ENCODE data around the gene PARD3B. TPM values are rescaled to one million over a fixed set of nuclear protein-coding genes. Genes with fewer than 3 reads are reported as not detected.

PARD3B gene
- total RNA-seq, 2 donors from 2014 or later: 14.7 to 25.0 TPM

DNA sequence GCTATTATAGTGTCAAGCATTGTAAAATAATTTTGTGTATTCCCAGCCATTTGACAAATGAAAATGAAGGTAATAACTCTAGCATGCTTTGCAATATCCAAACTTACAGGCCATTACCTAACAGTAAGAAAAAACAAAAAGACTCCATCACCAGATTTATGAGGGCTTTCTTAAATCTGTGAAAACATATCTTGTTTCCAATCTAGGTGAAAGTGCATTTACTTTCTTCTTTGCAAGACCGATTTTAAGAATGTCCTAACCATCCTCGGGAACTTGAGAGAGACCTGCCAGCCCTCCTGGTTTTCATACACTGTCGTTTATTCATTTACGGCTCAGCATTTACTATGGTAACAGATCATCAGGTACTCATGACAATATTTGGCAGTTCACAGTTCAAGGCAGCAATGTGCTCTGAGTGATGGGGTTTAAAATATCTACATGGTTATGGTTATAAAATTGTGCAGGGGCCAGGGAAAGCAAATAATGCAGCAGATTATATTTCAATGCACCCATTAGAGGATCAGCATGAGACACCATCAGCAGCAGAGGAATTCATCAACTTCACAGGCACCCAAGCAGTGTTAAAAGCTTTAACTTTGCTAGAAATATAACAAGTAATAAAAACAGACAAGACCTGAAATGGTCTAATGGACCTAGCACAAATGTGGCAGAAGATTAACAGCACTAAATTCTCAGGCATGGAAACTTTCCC lies 34.4 kb upstream of the PARD3B start:
- TF ChIP-seq POLR2AphosphoS5 (IDR thresholded peaks at IDR 0.05) (no peak), CTCF (IDR thresholded peaks at IDR 0.05) (no peak)
- no peak overlapping the region for H3K27ac ChIP-seq
- WGBS: 29% methylated on average over 4 of the region's 4 CpGs
- no peaks in the 10 kb centered on the region for H3K36me3 ChIP-seq
- intact Hi-C loops (cut with DNase I): no loop called here
- H3K4me3 ChIP-seq: no peak overlapping the region
- no peaks in the 10 kb centered on the region for H3K9me3 ChIP-seq
- DNase-seq (ENCODE audit: low spot score): no peak
- H3K4me1 ChIP-seq (replicated peaks): no peaks in the 10 kb centered on the region
- no peaks in the 10 kb centered on the region for H3K27me3 ChIP-seq (replicated peaks; ENCODE audit: insufficient read depth)

DNA sequence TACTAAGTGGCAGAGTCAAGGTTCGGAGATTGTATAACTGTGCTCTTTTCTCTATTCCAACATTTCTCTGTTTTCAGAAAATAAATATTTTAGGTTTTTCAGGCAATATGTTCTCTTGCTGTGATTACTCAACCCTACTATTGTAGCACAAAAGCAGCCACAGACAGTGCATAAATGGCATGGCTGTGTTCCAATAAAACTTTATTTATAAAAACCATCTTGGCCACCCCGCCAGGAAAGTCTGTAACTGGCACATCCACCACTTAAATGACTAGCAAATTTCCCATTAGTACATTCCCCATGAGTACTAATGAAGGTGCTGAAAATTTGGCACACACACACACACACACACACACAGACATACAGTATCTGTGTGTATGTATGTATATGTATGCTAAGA lies 30.8 kb upstream of the PARD3B start:
- Histone ChIP-seq H3K9me3 (no peaks in the 10 kb centered on the region), H3K27me3 (replicated peaks; ENCODE audit: insufficient read depth) (no peaks in the 10 kb centered on the region), H3K4me3 (no peak overlapping the region), H3K27ac (no peak overlapping the region), H3K4me1 (replicated peaks) (no peaks in the 10 kb centered on the region), H3K36me3 (no peaks in the 10 kb centered on the region)
- intact Hi-C loops (cut with DNase I): no loop called here
- no peak for DNase-seq (ENCODE audit: low spot score)
- 96% methylated on average over 2 of the region's 2 CpGs for WGBS
- TF ChIP-seq POLR2A (IDR thresholded peaks at IDR 0.05) (no peak), POLR2AphosphoS5 (IDR thresholded peaks at IDR 0.05) (no peak), CTCF (IDR thresholded peaks at IDR 0.05) (no peak)

DNA sequence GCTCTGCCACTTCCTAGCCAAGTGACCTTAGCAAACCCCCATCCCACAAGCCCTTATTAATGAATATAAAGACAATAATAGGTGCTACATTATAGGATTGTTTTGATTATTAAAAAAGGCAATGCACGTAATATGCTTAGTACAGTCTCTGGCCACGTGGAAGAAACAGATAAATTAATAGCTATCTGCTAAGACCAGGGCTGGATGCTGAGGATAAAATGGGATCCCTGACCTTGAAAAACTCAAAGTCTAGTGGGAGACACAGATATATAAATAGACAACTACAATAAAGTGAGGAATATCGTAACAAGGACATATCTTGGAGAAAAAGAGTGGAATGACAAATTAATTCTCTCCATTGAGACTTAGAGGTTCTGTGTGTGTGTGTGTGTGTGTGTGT lies 29.9 kb upstream of the PARD3B start:
- 82% methylated on average over 3 of the region's 3 CpGs for WGBS
- H3K4me1 ChIP-seq (replicated peaks): no peaks in the 10 kb centered on the region
- TF ChIP-seq POLR2AphosphoS5 (IDR thresholded peaks at IDR 0.05): no peak
- TF ChIP-seq CTCF (IDR thresholded peaks at IDR 0.05): no peak
- no peak for TF ChIP-seq POLR2A (IDR thresholded peaks at IDR 0.05)
- intact Hi-C loops (cut with DNase I): no loop called here
- no peaks in the 10 kb centered on the region for H3K36me3 ChIP-seq
- no peaks in the 10 kb centered on the region for H3K9me3 ChIP-seq
- no peaks in the 10 kb centered on the region for H3K27me3 ChIP-seq (replicated peaks; ENCODE audit: insufficient read depth)
- no peak overlapping the region for H3K27ac ChIP-seq
- H3K4me3 ChIP-seq: no peak overlapping the region
- DNase-seq (ENCODE audit: low spot score): no peak

DNA sequence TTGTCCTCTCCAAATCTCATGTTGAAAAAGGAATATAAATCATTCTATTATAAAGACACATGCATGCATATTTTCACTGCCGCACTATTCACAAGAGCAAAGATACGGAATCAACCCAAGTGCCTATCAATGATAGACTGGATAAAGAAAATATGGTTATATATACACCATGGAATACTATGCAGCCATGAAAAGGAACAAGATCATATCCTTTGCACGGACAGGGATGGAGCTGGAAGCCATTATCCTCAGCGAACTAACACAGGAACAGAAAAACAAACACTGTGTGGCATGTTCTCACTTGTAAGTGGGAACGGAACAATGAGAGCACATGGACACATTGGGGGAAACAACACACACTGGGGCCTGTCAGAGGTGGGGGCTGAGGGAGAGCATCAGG lies 28.1 kb upstream of the PARD3B start:
- Histone ChIP-seq H3K27me3 (replicated peaks; ENCODE audit: insufficient read depth) (no peaks in the 10 kb centered on the region), H3K4me3 (no peak overlapping the region), H3K9me3 (no peaks in the 10 kb centered on the region), H3K36me3 (no peaks in the 10 kb centered on the region), H3K27ac (no peak overlapping the region), H3K4me1 (replicated peaks) (no peaks in the 10 kb centered on the region)
- intact Hi-C loops (cut with DNase I): no loop called here
- DNase-seq (ENCODE audit: low spot score): no peak
- 85% methylated on average over 5 of the region's 5 CpGs for WGBS
- TF ChIP-seq POLR2AphosphoS5 (IDR thresholded peaks at IDR 0.05) (no peak), CTCF (IDR thresholded peaks at IDR 0.05) (no peak), POLR2A (IDR thresholded peaks at IDR 0.05) (no peak)

DNA sequence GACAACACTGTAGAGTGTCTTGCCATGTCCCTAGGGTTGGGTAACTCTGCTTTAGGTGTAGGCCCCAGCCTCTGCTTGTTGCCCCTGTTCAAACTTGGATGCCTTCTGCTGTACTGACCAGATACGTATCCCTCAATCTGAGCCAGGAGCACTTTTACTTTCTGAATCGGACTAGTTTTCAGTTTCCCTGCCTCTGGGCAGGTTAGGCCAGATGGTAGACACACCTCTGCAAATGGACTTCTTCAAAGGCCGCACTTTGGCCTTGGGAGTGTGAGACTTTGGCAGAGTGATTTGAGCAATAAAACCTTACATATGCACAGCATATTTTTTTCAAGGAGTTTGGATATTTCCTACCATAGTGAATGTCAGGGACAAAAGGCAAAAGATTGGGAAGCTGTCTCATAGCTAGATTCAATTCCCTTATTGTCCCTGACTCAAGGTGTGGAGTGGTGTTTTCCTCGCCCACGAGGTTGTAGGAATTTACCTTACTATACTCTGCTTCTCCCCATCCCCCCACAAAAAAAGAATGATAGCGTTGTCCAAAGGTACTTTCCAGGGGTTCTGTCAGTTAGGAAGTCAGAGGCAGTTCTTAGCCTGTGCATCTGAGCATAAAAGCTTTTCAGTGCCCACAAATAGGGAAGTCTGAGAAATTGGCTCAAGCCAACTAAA lies 15.3 kb upstream of the PARD3B start:
- no peak for DNase-seq (ENCODE audit: low spot score)
- intact Hi-C loops (cut with DNase I): no loop called here
- 73% methylated on average over 6 of the region's 6 CpGs for WGBS

More for the DNA sequence above, 15.3 kb upstream of the PARD3B start:
- Histone ChIP-seq H3K27me3 (replicated peaks; ENCODE audit: insufficient read depth) (no peaks in the 10 kb centered on the region), H3K9me3 (no peaks in the 10 kb centered on the region), H3K4me3 (no peak overlapping the region), H3K36me3 (no peaks in the 10 kb centered on the region), H3K4me1 (replicated peaks) (no peaks in the 10 kb centered on the region), H3K27ac (no peak overlapping the region)
- TF ChIP-seq CTCF (IDR thresholded peaks at IDR 0.05): no peak
- TF ChIP-seq POLR2A (IDR thresholded peaks at IDR 0.05): no peak
- no peak for TF ChIP-seq POLR2AphosphoS5 (IDR thresholded peaks at IDR 0.05)

Measured in prostate gland (tissue), 2 donors.